ENCODE results near the gene TTC7B. TPM values are rescaled to one million over a fixed set of nuclear protein-coding genes. Genes with fewer than 3 reads are reported as not detected.

TTC7B gene
- total and polyA plus RNA-seq, 9 of the 15 experiments (the other 6 are each of a cell fraction or from before 2014, with no cell fraction given) = 2.2 to 77.2 (median 36.7) TPM

DNA sequence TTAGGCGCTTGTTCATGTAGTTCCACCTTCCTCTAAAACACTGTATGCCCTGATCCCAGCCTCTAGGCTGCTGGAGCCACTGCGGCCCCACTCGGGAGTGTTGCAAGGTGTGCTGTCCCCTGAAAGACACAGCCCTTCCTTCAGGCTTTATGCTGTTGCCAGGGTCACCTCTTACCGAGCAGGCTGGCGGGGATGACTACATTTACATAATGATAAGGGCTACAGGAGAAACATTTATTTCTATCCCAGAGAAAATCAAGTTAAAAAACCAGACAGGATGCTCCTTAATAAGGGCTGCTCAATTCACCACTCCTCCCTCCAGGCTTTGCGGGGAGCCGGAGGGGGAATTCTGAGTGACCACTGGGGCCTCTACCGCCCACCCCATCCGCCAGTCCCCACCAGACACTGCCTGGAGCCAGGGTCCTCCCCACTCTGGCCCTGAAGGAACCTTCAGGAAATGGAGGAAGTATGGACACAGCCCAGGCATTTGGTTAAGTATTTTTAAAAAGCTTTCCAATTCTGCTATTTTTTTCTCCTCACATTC, 200.6 kb downstream of the TTC7B start (continued):
- TF ChIP-seq NR2C1 (IDR thresholded peaks at IDR 0.05) (no peak), NR2C1 (tag; IDR thresholded peaks at IDR 0.05) (no peak), ZBTB7A (IDR thresholded peaks at IDR 0.05; ENCODE audit: borderline replicate concordance, control insufficient read depth, low read depth, low read length) (no peak), BHLHE40 (IDR thresholded peaks at IDR 0.05; ENCODE audit: low read length) (no peak), ZNF436 (CRISPR knock-in tag; IDR thresholded peaks at IDR 0.05) (no peak), TAL1 (IDR thresholded peaks at IDR 0.05) (no peak), CBFA2T3 (IDR thresholded peaks at IDR 0.05) (no peak)

DNA sequence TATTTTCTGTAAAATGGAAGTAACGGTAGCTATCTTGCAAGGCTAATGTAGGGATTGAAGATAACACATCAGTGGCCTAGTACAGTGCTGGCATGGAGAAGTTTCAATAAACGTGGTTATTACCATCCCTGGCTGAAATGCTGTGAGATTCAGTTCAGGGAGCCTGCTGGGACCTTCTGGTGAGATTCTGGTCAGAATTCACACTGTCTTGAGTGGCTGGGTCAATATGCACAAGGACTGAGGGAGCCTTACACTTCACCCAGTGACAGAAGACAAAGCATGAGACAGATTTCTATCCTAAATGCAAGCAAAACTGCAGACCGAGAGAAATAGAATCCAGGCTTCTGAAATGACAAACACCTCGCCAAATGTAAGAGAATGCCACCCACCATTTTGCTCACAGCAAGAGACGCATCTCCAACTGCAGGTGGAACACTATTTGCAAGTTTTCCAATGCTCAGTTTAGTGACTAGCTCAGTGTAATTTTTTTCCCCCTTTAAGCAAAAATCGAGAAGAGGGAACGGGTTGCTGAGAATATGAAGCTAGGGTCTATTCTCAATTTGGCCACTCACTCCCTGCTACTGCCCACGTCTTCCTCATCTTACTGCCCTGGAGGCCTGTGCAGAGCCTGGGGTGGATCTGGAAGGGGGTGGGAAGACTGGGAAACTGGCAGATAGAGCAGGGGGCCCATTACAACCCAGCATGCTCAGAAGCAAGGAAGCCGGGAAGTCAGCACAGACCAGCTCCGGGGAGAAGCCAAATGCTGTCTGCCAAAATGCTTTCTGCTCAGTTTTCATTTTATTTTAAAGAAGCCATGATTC, 201.3 kb downstream of the TTC7B start:
- intact Hi-C loops (cut with micrococcal nuclease) (no loop called here), in situ Hi-C loops (cut with MboI) (no loop called here)
- Histone ChIP-seq H3K9me1 (ENCODE audit: control insufficient read depth, insufficient read depth, low read length) (no peaks in the 10 kb centered on the region), H4K20me1 (replicated peaks; ENCODE audit: control insufficient read depth, insufficient read depth, low read length) (no peaks in the 10 kb centered on the region), H2AFZ (ENCODE audit: low read depth, low read length) (no peak overlapping the region), H3K36me3 (ENCODE audit: control insufficient read depth, insufficient read depth, low read length) (peaks cover 24% of the 10 kb centered on the region; the same call in 2 of the 3 replicates), H3K27ac (ENCODE audit: extremely low read depth, low read depth, low read length) (no peak overlapping the region), H3K9me3 (replicated peaks; ENCODE audit: control insufficient read depth, insufficient read depth, low read depth, low read length) (no peaks in the 10 kb centered on the region), H3K4me2 (ENCODE audit: insufficient read depth, low read length) (no peak overlapping the region), H3K4me3 (no peak overlapping the region), H3K79me2 (ENCODE audit: control insufficient read depth, insufficient read depth, low read length) (no peaks in the 10 kb centered on the region), H3K27me3 (ENCODE audit: control insufficient read depth in 2 of 2, insufficient read depth in 2 of 2, low read length in 2 of 2) (no peaks in the 10 kb centered on the region), H3K4me1 (replicated peaks in 1 of 2; ENCODE audit: control insufficient read depth in 2 of 2, insufficient read depth in 2 of 2, low read length in 2 of 2) (peaks cover 0 to 6% of the 10 kb centered on the region in 2 experiments; a peak in 2 of 5 replicates), H3K9ac (ENCODE audit: insufficient read depth in 1 of 2, low read depth in 2 of 2, low read length in 2 of 2) (no peak overlapping the region)
- TF ChIP-seq CREM (IDR thresholded peaks at IDR 0.05; ENCODE audit: low read depth) (no peak), HLTF (IDR thresholded peaks at IDR 0.05) (no peak), BRF1 (IDR thresholded peaks at IDR 0.05; ENCODE audit: borderline replicate concordance, extremely low read depth, insufficient read length) (no peak), SMAD1 (IDR thresholded peaks at IDR 0.05; ENCODE audit: low read depth, low read length, partially characterized antibody) (no peak), TARDBP (IDR thresholded peaks at IDR 0.05) (no peak)
- ChIA-PET POLR2A (interaction anchor here (1.0 kb wide), 1 partner anchor 37 kb away, joined by 4 read pairs; no protein-coding TSS in a partner anchor), CTCF (ENCODE audit: low intra/inter-chr PET ratio) (no interaction called here)
- no peak for ATAC-seq
- 78% methylated on average over 9 of the region's 10 CpGs for WGBS (ENCODE audit: insufficient coverage, low coverage, missing lambda C conversion rate)
- FAIRE-seq = no peak
- BruUV-seq (replicated peaks) = no TSS peak
- no peak for DNase-seq (ENCODE audit: extremely low read depth in 1 of 4, low spot score in 3 of 4)

All from K562 (cell line).